GM13976 (cell line): ENCODE measurements around the gene DISP3.

Experiments
- DNase-seq: peaks from one replicate; pipeline ENCODE4 v3.0.0; 2012; ENCODE audit warnings: low spot score
- CTCF ChIP-seq: IDR thresholded peaks from 2 replicates; pipeline ENCODE4 v1.5.1; 2012; ENCODE audit warnings: borderline replicate concordance, mild to moderate bottlenecking; ENCODE audit not compliant: insufficient read depth; ENCODE audit errors: extremely low read depth, missing control alignments, control extremely low read depth
- in situ Hi-C: fragments of 300-500 bp; cut with MboI; formaldehyde crosslinking; loops from one replicate; pipeline ENCODE4 v1.12.0; 2022; ENCODE audit warnings: low sequenced_read_pairs, mixed read lengths, inconsistent platforms; ENCODE audit not compliant: unreplicated experiment

Gene DISP3

GRCh38 chr1:11569551-11569950, 90.6 kb downstream of the DISP3 start:
- in situ Hi-C loops, result no loop called here
- no peak for TF ChIP-seq CTCF
- DNase-seq, result no peak

- no peak for DNase-seq
- TF ChIP-seq CTCF, result no peak
- in situ Hi-C loops, result no loop called here
Observed at GRCh38 chr1:11569954-11570353, 91.0 kb downstream of the DISP3 start.

GRCh38 chr1:11570821-11571380, 91.9 kb downstream of the DISP3 start:
- in situ Hi-C loops, result no loop called here
- no peak for DNase-seq
- no peak for TF ChIP-seq CTCF

GRCh38 chr1:11571906-11572616, 93.1 kb downstream of the DISP3 start:
- no peak for DNase-seq
- in situ Hi-C loops, result no loop called here
- no peak for TF ChIP-seq CTCF

GRCh38 chr1:11573116-11573692, 94.2 kb downstream of the DISP3 start:
- in situ Hi-C loops, result no loop called here
- DNase-seq, result no peak
- TF ChIP-seq CTCF, result no peak

- TF ChIP-seq CTCF, result no peak
- in situ Hi-C loops, result no loop called here
- DNase-seq, result no peak
Observed at GRCh38 chr1:11575553-11575952, 96.6 kb downstream of the DISP3 start.
